HG02973 (cell line): ENCODE results near the gene PDE4B.

Source experiments
- ATAC-seq: cut with Tn5 transposase; IDR thresholded peaks from one replicate; pipeline ENCODE4 v1.9.1; 2021; ENCODE audit warnings: moderate library complexity; ENCODE audit not compliant: unreplicated experiment

PDE4B gene

DNA sequence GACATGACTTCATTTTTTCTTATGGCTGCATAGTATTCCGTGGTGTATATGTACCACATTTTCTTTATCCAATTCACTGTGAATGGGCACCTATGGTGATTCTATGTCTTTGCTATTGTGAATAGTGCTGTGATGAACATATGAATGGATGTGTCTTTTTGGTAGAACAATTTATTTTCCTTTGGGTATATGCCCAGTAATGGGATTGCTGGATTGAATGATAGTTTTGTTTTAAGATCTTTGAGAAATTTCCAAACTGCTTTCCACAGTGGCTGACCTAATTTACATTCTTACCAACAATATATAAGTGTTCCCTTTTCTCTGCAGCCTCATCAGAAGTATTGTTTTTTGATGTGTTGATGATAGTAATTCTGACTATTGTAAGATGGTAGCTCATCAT, 379.6 kb downstream of the PDE4B start:
- ATAC-seq: no peak

DNA sequence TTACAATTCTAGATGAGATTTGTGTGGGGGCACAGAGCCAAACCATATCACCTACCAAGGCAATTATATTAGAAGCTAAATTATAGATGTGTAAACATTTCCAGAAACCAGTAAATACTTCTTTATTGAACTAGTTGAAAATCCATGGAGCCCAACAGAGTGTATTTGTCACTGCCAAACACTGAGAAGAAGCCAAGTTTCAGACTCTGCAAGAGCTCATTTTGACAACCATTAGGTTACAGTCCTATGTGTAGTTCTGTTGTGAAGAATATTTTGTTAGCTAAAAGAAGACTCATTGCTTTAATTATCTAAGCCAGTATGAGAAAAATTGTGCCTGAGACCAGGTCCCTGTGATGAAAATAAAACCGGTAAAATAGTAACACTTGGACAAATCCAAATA, 382.4 kb downstream of the PDE4B start:
- ATAC-seq: no peak

DNA sequence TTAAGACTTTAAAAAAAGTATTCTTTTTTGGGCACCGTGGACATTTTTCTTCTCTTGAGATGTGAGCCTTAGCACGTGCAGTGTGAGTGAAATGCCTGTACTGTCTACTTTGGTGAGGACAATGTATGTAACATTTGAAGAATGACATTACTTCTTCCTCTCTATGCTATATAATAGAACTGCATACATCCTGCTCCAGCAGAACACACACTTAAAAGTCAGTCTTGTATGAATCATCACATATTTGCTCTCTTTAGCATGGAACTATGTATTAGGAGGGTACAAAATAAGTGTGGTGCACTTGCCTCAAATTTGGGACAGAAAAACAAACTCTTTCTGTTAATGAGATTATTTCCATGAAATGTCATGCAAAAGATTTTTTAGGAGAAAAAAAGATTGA, 382.9 kb downstream of the PDE4B start:
- ATAC-seq: no peak

DNA sequence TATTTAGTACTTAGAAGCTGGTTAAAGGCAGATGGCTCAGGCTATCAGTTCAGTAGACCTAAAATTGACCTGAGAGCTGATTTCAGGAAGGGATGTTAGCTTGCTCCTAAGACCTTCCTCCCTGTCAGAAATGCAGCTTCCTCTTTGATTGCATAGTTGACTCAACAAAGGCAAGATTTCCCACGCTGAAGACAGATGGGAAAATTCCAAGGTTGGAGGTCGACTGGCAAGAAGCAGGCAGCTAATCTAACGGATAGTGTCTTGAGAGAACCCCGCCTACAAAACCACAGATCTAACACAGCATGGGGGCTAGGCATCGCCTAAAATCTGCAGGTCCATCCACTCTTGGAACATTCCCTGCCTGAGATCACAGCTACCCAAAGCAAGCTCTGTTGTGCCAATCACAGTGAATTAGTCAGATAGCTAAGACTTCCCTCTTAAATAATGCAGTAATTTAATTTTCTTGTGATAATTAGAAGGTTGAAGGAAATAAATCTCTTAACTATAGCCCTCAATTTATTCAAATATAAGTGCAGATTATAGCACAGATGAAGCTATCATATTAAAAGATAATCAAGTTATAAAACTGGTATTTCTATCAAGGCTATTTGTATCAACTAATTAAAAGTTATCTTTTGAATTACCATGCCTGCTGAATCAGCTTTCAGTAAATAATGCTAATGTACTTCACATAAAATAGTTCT, 383.5 kb downstream of the PDE4B start:
- no peak for ATAC-seq

DNA sequence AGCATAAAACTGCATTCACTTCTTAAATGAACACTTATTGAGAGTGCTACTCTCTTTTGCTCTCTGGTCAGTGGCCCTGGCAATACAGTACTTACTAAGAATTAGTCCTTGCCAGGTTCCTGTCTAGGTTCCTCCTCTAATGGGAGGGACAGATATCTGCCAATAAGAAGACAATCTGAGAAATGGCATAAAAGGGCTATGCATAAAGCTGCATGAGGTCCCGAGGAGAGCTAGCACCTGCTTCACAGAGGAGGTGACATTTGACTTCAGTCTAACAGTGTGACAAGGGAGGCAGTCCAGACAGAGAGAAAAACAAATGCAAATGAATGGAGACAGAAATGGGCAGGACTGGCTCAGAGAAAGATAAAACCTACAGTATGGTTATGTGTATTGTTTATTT, 384.1 kb downstream of the PDE4B start:
- no peak for ATAC-seq

DNA sequence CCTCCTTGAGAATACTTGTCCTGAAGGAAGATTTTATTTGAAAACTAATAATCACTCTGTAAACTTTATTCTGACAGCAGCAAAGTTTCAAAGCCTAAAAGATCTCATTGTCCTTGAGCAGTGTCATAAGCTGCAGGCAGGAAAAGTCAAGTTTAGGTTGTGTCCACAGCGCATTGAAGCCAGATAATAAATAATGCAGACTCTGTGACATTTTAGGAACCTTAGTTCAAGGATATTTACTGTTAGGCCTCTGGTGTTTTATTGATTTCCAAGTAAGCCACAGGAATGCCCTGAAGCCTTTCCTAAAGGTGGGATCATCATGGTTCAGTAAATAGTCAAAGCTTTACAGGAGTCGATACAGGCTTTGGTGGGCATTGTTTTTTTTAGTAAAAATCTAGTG, 384.8 kb downstream of the PDE4B start:
- ATAC-seq: no peak

DNA sequence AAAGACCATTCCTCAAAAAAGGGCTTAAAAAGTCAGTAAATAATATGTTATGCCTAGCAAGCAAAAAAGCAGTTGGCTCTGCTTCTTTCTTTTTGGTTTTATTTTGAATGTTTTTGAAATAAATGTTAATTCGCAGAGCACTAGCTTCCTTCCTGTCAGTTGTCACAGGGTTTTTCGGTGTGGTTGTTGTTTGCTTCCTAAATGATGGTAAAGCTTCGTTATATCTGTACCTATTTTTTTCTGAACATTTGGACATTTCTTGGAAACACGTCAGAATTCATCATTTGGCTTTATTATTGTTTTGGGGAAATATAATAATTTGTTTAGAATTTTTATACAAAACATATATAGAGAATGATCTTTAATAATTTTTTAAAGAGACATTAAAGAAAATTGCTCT, 389.3 kb downstream of the PDE4B start:
- ATAC-seq: no peak

DNA sequence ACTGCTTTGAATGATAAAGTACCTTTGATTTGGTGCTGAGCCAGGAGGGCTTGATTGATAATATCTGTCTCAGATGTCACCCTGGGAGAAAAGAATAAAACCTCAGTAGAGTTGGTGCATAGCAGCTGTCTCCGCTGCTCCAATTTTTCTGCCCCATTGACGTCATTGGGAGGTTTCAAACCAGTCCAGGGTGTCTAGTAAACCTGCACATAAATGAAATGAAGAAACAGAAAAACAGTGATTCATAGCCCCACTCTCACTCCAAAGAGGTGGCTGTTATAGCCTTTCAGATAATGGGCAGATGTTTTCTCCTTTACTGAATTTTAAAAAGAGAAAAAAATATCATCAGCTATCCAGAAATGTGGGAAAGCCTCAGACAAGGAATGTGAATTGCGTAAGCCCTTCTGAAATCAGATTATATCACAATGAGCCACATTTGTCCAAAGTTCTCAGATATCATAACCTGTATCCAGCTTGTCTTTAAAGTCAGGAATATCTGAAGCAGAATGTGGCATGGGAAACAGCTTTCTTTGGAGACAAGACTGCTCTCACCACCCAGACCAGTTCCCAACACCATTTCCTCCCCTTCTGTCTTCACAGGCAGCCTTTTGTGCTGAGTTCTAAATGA, 390.0 kb downstream of the PDE4B start:
- no peak for ATAC-seq

DNA sequence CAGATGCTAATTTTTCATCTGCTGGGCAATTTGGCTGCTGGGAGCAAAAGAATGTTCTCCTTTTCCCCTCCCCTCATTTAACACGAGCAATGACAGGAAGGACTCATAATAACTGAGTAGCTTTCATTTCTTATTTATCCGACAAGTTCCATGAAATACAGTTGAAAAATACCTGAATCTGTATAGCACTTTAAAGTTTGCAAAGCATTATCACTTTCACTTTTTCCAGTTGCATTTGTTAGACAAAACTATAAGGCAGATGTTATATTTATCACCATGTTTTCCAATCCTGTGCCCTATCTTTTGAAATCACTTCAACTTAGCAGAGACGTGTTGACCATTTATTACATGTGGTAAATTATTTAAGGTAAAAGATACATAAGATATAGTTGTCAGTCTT, 390.7 kb downstream of the PDE4B start:
- no peak for ATAC-seq

DNA sequence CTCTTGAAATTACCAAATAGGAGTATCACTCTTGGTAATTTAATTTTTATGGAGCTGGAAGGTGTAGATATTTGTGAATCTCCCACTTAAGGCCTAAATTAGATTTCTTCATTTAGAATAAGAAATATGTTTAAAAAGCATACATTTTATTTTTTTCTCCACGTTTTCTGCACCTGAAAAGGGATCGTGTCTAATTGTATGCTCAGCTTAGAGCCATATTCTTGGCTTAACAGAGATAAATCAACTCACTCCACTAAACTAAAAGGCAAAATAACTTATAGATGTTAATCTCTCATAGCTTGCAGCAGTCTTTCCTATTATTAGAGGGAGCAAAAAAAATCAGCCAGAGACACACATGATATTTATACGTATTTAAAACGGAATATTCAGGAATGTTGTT, 404.4 kb downstream of the PDE4B start:
- no peak for ATAC-seq

DNA sequence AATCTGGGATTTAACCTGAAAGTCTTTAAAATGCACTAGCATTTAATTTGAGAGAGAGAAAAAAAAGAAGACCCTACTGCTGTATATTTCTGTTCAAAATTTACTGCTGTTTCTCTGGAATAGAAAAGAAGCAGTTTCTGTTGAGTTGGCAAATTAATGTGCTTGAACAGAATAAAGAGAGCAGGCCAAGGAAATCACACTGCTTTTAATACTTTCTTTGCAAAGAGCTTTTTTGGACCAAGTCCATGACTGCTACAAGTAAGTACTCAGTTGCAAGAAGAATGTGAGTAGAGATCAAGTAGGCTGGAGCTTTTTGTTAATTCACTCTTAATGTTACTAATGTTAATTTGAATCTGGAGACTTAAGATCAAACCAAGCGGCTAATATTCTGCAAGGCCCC, 405.1 kb downstream of the PDE4B start:
- ATAC-seq: no peak

DNA sequence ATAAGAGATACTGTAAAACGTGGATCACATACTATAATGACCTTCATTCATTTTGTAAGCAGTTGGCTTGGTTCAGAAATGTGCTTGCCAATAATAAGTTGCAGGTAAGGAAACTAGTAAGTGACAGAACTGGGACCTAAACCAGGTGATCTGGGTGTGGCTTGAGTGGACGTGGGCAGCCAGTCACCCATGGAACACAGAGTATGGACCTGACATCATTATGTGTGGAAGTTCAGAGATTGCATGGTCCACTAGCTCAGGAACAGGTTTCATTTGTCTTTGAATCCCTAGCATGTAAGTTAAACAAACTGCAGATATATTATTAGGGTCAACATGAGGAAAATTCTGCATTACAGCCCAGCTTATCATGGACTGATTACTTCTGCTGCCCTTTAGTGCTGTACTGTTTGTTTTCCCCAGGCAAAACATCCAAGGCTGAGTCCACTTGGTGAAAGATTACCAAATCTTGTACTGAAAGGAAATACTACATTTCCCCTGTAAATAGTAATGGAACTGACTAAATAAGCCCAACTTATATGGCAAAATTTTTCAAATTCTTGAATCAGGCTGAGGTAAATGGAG, 414.0 kb downstream of the PDE4B start:
- ATAC-seq: no peak

DNA sequence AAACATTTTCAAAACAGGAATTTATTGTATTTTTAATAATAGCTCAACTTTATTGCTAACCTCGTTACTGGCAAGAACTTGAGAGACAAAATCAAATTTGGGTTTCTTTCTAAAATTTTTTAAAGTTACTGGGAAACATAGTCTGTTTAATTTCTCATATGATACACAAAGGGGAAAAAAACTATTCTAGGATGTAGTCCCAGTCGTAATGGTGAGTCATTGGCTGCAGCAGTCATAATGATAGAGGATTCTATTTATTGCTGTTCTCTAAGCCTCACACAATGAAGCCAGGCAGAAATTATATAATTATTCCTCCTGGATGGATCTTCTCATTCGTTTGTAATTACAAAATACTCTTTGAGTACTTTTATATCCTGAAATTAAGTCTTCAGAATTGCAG, 414.8 kb downstream of the PDE4B start:
- ATAC-seq: no peak

DNA sequence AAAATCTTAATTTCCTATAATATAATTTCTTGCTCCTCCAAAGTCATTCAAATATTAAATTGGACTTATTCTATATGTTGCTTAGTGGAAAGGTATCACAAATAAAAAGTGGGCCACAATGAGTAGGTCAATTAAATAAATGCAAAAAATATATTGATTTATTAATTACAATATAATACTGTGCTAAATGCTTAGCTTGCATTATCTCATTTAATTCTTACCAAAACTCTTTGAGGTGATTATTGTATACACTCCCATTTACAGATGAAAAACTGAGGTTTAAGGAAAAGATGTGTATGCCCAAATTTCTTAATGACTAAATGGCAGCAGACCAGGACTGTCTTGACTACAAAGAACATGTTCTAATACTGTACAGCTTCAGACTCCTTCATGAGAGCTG, 415.9 kb downstream of the PDE4B start:
- ATAC-seq: no peak

DNA sequence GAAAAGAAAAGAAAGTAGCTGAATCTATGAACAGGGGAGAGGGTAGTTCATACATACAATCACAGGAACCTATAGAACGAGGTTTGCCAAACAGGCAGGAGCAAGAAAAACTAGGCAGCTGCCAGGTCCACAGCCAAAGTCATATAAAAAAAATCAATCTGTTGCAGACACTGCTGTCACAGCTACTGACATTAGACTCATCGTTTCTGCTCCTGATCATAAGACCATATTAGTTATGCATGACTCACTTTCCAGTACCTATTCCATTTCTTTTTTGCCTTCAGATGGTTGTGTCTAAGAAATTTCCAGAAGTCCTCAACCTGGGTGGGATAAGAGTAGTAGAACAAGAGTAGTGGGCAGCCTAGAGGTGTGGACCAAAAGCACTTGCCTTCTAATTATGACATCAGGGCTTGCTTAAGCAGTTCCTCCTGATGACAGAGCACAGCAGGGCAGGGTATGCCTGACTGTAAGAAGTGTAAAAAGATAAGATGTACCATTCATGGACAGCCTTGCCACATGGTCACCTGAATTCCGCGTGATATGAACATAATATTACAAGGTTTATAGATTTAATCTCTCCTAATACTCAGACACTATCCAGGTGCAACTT, 418.0 kb downstream of the PDE4B start:
- no peak for ATAC-seq

DNA sequence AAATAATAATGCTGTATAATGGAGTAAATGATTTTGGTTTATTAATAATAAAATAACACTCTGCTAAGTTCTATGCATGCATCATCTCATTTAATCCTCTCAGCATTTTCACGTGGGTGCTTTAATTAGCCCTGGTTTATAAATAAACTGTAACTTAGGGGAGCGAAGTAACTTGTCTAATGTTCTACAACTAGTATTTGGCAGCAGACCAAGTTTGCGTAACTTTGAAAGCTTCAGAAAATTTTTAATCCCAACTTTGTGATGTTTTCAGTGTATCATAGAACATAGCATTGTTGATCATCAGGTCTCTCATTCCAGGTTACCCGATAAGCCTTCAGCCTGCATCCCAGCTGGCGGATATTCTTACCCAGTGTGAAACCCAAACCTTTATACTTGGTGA, 418.8 kb downstream of the PDE4B start:
- no peak for ATAC-seq

DNA sequence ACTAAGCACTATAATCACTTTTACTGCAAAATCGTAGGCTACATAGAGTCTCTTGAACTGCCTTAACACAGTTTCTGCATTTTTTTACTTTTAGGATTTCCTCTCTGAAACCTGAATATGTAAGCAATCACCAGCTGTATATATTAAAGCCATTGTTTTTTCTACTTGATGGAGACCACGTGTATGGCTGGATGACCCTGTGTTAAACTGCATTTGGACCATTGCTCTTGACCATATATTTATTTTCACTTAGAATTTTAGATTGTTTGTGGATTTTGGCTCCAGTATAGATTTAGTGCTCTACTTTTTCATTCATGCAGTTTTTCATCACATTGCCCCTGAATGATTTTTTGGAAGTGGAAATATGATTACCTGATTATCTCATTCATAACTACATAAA, 420.8 kb downstream of the PDE4B start:
- ATAC-seq: no peak

DNA sequence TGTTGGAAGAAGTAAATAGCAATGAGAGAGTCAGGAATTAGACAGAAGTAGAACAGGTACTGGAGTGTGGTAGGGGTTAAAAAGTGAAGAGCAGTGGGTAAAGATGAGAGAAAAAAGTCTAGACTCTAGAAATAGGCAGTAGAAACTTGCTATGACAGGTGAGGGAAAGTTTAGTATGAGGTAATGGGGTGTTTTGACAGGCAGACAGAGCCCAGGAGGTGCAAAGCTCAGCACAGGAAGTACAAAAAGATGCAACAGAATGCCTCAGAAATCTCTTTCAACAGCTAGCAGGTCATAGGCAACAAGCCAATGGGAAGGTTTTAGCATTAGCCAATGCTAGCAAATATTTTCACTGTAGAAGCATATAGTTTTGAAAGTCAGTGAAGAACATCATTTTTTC, 422.2 kb downstream of the PDE4B start:
- ATAC-seq: peak; percentile 82

DNA sequence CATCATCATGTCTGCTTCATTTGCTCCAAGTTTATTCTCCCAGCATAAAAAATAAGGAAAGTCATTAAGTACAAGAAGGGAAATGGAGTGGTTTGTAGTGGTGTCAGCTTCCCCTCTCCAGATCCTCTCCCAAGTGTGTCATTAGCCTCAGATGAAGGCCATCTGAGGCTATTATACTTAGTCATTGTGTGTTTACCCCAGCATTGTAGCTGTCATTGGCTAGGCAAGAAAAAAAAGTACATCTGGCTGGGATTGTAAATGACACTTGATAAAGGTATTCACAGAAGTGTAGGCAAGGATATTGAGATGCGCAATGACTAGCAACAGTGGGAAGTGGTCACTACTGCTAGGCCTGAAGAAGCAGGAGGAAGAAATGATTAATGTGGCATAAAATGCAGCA, 424.3 kb downstream of the PDE4B start:
- ATAC-seq: no peak

DNA sequence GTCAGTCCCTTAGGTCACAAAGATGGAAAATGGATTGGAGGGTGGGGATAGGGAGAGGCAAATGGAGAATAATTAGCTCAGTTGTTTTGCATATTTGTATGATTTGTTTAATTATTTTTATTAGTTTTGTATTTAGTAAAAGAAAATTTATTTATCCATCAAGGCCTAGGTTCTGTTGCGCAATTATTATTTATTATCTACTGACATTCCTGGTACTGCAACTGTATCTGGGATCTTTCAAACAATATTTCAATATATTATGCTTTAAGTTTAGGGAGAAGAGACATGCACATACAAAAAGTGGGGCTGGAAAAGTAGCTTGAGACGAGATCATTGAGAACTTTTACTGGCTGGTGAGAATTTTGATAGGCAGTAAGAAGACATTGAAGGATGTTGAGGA, 424.9 kb downstream of the PDE4B start:
- ATAC-seq: no peak

DNA sequence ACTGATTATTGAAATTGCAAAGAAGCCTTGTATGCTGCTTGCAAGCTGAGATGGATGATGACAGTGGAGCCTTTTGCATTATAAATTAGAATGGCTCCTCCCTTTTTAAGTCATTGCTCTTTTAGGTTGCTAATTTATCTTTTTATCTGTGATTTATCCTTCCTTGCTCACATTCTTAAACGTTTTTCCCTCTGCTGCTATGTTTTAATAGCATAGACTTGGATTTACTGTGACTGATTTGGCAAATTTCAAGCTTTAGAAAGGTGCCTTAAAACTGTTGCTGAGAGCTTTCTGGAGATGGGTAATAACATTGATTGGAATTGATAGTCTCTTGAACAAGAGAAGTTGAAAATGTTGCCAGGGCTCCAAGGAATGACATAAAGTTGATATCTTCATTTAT, 427.8 kb downstream of the PDE4B start:
- ATAC-seq: no peak

DNA sequence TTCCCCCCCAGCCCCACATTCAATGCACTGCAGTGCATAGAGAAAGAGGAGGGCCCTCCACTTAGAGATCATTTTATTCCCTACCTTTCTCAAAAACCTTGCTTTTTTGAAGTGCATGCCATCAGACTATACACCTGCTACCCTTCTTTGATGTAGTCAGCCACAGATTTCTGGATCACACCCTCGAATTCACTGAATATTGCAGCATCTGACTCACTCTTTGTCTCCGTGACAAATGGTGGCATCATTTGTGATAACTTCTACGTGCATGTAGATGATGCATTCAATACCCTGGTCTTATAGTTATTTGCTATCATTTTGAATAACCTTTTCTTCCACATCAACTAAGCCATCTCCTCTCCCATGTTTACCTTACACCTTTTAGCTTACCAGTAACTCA, 431.0 kb downstream of the PDE4B start:
- ATAC-seq: no peak
